Measurements from ENCODE around the gene ASIC2.

The ASIC2 gene

GRCh38 chr17:33262266-33263123 lies 30.6 kb downstream of the ASIC2 start:
- no peak for DNase-seq
- in situ Hi-C loops (cut with HindIII; ENCODE audit: low pct_ligation_motif_present, low pct_unique_long_range_greater_than_20kb, low sequenced_read_pairs), result no loop called here

DNA sequence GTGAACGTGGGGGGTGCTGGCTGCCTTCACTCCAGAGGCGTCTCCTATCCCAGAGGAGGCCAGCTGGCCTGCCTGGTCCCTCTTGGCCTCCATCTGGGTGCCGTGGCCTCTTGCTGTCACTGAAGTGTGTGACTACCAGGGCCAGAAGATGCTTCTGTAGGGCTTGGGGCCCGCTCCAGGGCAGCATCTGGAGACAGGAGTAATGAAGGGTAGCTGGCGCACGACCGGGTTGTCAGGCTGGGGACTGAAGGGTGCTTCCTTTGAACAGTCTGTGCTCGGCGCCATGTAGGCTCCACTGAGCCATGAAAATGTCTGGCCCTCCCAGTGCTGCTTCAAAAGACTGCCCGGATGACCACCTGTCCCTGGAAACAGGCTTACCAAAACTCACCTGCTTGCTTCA lies 31.3 kb downstream of the ASIC2 start:
- no peak for DNase-seq
- in situ Hi-C loops (cut with HindIII; ENCODE audit: low pct_ligation_motif_present, low pct_unique_long_range_greater_than_20kb, low sequenced_read_pairs), result no loop called here

DNA sequence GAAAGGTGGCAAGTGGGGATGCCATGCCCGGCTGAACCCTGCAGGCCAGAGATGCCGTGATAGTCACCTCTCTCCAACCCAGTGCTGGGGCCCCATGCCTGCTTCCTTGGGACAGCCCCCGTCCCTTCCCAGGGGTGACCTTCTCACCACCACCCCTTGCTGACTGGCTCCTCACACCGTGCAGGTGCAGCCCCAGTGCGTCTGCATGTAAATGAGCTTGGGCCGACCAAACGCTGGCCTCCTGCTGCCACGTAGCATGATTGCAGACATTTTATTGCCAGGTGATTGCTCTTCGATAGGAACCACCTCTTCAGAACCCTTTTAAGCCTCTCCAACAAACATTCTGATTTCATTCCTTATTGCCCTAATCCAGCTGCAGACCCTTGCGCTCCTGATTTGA lies 32.5 kb downstream of the ASIC2 start:
- DNase-seq, result no peak
- in situ Hi-C loops (cut with HindIII; ENCODE audit: low pct_ligation_motif_present, low pct_unique_long_range_greater_than_20kb, low sequenced_read_pairs), result no loop called here

DNA sequence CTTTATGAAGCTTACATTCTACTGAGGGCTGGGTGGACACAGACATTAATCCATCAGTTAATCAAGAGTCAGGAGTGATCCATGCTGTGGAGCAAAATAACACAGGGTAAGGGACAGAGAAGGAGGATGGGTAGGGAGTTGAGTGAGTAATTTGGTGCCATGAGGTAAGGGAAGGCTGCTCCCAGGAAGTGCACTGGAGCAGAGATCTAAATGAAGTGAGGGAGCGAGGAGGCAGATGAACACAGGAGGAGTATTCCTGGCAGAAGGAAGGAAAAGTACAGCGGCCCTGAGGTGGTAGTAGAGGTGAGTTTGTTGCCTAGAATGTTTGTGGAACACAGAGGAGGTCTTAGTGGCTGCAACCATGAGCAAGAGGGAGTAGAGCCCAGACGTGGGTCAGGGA lies 34.8 kb downstream of the ASIC2 start:
- in situ Hi-C loops (cut with HindIII; ENCODE audit: low pct_ligation_motif_present, low pct_unique_long_range_greater_than_20kb, low sequenced_read_pairs), result no loop called here
- no peak for DNase-seq

GRCh38 chr17:33245183-33245582 lies 47.9 kb downstream of the ASIC2 start:
- in situ Hi-C loops (cut with HindIII; ENCODE audit: low pct_ligation_motif_present, low pct_unique_long_range_greater_than_20kb, low sequenced_read_pairs), result no loop called here
- no peak for DNase-seq

- in situ Hi-C loops (cut with HindIII; ENCODE audit: low pct_ligation_motif_present, low pct_unique_long_range_greater_than_20kb, low sequenced_read_pairs), result no loop called here
- no peak for DNase-seq
Measured at GRCh38 chr17:33243732-33244131, 49.4 kb downstream of the ASIC2 start.

DNA sequence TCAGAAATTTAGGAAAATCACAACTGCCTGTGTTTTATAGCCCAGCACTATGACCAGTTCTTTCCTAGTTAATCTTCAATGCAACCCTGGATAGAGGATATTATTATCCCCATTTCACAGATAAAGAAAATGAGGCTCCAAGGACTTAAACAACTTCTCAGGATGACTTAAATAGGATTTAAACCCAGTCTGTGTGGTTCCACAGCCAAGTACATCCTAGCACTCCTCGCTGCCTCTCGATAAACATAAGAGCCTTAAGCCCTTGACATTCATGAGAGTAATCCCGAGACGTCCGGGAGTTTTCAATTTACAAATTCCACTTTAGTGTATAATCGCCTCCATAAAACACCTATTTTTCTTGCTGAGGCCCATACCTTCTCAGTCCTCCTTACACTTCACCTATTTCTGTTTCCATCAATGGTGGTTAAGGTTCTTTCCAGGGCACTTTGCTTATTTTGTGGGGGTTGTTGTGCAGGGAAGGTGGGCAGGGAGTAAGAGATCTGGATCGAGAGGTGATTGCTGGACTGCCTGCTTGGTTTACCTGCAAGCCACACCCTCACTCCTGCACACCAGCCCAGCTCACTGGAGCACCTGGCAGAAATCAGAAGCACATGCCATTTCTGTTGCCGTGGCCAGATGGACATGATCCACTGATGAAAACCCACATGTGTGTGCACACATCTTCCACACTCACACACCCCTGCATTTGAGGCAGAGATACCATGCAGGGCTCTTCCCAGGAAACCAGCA lies 50.5 kb downstream of the ASIC2 start:
- DNase-seq, result no peak
- in situ Hi-C loops (cut with HindIII; ENCODE audit: low pct_ligation_motif_present, low pct_unique_long_range_greater_than_20kb, low sequenced_read_pairs), result no loop called here

DNA sequence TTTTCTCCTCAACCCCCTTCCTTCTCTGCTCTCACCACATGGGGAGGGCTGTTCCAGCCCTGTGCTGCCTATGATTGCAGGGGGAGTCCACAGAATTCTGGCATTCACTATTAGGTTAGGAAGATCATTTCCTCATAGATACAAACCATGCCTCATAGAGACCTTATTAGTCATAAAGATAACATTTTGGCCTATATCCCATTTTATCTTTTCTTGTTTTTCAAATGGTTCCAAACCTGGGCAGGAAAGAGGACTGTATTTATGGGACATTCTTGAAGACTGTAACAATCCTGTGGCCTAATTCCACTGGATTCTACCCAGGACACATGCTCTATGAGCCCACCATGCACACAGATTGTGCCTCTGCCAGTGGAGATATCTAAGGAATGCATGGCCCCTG lies 51.7 kb downstream of the ASIC2 start:
- in situ Hi-C loops (cut with HindIII; ENCODE audit: low pct_ligation_motif_present, low pct_unique_long_range_greater_than_20kb, low sequenced_read_pairs), result no loop called here
- DNase-seq, result peak; percentile 7

DNA sequence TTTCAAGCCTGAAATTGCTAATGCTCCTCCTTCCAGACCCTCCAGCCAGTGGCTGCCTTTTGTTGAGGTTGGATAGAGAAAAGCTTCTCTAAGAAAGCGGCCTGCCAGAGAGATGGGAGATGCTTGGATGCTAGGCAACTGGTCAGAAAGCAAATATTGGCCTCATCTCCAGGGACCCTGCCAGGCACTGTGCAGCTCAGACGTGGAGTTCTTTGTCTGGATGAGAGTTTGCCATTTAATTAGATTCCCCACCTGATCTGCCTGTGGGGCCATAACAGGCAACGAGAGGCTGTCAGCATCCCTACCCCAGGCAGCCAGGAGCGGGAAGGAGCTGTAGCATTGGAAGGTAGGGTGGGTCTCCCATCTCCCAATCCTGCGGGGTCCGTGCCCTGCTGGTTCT lies 52.7 kb downstream of the ASIC2 start:
- no peak for DNase-seq
- in situ Hi-C loops (cut with HindIII; ENCODE audit: low pct_ligation_motif_present, low pct_unique_long_range_greater_than_20kb, low sequenced_read_pairs), result no loop called here

DNA sequence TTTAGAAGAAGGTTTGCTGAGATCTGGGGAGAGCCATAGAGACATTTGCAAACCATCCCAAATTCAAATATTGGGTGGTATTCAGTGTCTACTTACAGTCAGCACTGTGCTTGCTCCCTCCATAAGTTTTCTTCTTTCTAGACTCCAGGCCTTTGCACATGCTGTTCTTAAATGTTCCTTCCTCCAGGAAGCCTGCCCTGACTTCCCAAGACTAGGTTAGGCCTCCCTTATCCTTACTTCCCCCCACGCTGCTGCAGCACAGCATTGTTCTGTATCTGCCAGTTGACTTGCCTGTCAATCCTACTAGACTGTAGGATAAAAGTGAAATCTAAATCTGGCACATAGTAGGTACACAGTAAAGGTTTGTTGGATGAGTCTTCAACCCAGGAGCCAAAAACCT lies 53.4 kb downstream of the ASIC2 start:
- no peak for DNase-seq
- in situ Hi-C loops (cut with HindIII; ENCODE audit: low pct_ligation_motif_present, low pct_unique_long_range_greater_than_20kb, low sequenced_read_pairs), result no loop called here

GRCh38 chr17:33234930-33235685 lies 58.0 kb downstream of the ASIC2 start:
- DNase-seq, result peak; percentile 62
- in situ Hi-C loops (cut with HindIII; ENCODE audit: low pct_ligation_motif_present, low pct_unique_long_range_greater_than_20kb, low sequenced_read_pairs), result no loop called here

- DNase-seq, result no peak
- in situ Hi-C loops (cut with HindIII; ENCODE audit: low pct_ligation_motif_present, low pct_unique_long_range_greater_than_20kb, low sequenced_read_pairs), result no loop called here
Measured at GRCh38 chr17:33234233-33234632, 58.9 kb downstream of the ASIC2 start.

DNA sequence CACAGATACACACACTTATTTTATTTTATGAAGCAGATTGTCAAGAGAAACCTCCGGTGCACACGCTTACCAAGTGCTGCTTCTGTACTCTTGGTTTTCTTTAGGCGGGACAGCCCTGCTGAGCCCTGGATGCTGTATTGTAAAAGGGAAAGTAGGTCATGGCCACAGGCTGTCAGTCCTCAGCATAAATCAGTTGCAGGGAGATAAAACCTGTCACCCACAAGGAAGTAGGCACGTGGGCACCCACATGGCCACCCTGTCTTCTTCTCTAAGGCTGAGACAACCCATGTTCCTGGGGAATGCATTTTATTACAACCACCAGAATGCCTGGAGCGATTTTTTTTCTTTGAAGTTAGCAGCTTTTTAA lies 59.3 kb downstream of the ASIC2 start:
- no peak for DNase-seq
- in situ Hi-C loops (cut with HindIII; ENCODE audit: low pct_ligation_motif_present, low pct_unique_long_range_greater_than_20kb, low sequenced_read_pairs), result no loop called here

- no peak for DNase-seq
- in situ Hi-C loops (cut with HindIII; ENCODE audit: low pct_ligation_motif_present, low pct_unique_long_range_greater_than_20kb, low sequenced_read_pairs), result no loop called here
Measured at GRCh38 chr17:33229499-33229898, 63.6 kb downstream of the ASIC2 start.

DNA sequence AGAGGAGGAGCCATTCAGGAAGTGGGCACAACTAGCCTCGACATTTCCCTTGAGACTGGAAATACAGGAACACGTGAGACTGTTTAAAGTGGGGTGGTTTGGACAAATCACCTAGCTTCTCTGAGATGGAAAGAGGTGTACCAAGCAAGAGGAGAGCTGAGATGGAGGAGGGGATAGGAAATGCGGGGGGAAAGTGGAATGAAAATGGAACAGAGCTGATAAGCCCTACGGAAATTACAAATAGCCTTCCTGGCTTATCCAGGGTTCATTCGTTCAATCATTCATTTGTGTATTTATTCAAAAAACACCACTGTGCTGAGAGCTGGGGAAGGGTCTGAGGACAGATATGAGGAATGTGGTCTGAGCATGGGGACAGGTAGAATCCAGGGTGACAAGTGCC lies 64.1 kb downstream of the ASIC2 start:
- in situ Hi-C loops (cut with HindIII; ENCODE audit: low pct_ligation_motif_present, low pct_unique_long_range_greater_than_20kb, low sequenced_read_pairs), result no loop called here
- no peak for DNase-seq

DNA sequence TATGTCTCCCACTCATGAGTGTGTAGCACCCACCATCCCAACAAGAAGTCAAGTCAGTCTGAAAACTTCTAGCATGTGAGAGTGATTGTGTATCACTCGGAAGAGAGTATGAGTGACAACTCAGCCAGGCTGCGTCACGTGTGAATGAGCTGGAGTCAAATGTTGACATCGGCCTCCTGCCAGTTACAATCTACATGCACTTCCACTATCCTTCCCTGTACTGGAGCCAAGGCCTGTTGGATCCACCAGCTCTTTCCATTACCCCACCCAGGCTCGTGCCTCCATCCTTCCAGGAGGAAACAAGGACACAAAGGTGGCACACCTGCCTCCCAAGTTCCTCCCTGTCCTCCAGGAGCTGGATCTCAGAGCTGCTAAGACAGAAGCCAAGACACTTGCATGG lies 64.5 kb downstream of the ASIC2 start:
- in situ Hi-C loops (cut with HindIII; ENCODE audit: low pct_ligation_motif_present, low pct_unique_long_range_greater_than_20kb, low sequenced_read_pairs), result no loop called here
- no peak for DNase-seq

DNA sequence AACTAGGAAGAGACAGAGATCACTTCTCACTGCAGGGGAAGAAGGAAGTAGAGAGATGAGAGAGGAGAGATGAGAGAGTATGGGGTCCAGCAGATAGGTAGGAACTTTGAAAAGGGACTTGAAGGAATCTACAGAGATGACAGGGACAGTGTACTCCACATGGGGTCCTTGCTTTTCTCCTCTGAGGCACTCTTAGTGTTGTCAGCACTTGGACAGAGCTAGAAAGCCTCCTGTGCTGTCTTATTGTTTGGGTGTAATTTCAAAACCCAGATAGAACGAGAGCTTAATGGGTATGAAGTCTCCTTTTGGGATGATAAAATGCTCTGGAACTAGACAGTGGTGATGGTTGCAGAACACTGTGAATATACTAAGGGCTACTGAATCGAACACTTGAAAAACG lies 65.2 kb downstream of the ASIC2 start:
- no peak for DNase-seq
- in situ Hi-C loops (cut with HindIII; ENCODE audit: low pct_ligation_motif_present, low pct_unique_long_range_greater_than_20kb, low sequenced_read_pairs), result no loop called here

DNA sequence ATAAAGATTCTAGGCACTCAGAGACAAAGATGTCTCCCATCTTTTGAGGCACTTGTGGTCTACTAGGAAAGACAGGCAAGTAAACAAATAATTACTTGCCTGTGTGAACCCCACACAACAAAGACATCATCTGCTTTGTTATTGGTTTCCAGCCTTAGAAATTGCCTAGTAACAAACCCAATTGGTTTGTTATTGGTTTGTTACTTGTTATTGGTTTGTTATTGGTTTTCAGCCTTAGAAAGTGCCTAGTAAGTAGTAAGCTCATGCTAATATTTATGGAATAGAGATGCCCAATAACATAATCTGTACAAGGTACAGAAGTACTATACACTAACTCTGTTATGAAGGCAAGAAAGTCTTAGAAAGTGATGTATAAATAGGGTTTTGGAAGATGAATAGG lies 67.1 kb downstream of the ASIC2 start:
- in situ Hi-C loops (cut with HindIII; ENCODE audit: low pct_ligation_motif_present, low pct_unique_long_range_greater_than_20kb, low sequenced_read_pairs), result no loop called here
- no peak for DNase-seq

- in situ Hi-C loops (cut with HindIII; ENCODE audit: low pct_ligation_motif_present, low pct_unique_long_range_greater_than_20kb, low sequenced_read_pairs), result no loop called here
- no peak for DNase-seq
Measured at GRCh38 chr17:33225509-33225908, 67.6 kb downstream of the ASIC2 start.
